Ovary (tissue), 3 donors: ENCODE measurements around the gene SFTPB.

ENCODE experiments used
- EP300 ChIP-seq: sonication (generic); formaldehyde crosslinking; IDR thresholded peaks from one replicate; pipeline ENCODE4 v1.6.1; 2017; ENCODE audit warnings: antibody characterized with exemption
- POLR2A ChIP-seq: fragments of 450-650 bp; IDR thresholded peaks from one replicate; pipeline ENCODE4 v1.6.1; 2017; ENCODE audit warnings: antibody characterized with exemption, mild to moderate bottlenecking, moderate library complexity
- TF ChIP-seq, protein P1 (sequence below), 3 donors: fragments of 450-650 bp in 2 of 3; fragments of 200-600 bp in 1 of 3; IDR thresholded peaks; one replicate each; pipeline versions ENCODE4 v1.5.1 to v1.8.0; 2016 to 2022; ENCODE audit warnings: antibody characterized with exemption in 3 of 3, mild to moderate bottlenecking in 1 of 3
- donor health status: DM: no; HTN: no; CAD: no.

DNA sequence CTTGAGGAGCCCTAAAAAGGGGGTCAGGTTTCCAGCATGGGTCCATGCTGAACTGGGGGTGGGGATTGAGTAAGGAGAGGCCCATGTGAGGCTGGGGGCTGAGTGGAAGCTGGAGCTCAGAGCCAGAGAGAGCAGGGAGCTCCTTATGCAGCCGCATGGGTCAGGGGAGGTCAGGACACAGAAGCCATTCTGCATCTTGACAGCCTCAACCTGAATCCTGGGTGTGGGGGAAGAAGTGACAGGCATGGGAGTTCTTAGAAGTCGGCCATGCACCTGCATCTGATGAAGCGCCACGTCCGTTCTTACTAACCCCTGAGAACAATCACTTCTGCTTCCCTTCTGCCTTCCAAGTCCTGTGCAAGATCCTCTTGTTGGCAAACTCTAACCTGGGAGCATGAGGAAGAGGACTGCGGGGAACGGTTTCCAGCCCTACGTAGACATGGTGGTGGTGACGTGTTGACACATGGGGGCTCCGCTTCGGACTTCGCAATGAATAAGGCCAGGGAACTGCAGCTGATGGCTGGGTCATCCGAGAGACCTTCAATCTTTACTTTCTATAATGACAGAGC, 48.4 kb upstream of the SFTPB start:
- TF ChIP-seq, protein P1, sequence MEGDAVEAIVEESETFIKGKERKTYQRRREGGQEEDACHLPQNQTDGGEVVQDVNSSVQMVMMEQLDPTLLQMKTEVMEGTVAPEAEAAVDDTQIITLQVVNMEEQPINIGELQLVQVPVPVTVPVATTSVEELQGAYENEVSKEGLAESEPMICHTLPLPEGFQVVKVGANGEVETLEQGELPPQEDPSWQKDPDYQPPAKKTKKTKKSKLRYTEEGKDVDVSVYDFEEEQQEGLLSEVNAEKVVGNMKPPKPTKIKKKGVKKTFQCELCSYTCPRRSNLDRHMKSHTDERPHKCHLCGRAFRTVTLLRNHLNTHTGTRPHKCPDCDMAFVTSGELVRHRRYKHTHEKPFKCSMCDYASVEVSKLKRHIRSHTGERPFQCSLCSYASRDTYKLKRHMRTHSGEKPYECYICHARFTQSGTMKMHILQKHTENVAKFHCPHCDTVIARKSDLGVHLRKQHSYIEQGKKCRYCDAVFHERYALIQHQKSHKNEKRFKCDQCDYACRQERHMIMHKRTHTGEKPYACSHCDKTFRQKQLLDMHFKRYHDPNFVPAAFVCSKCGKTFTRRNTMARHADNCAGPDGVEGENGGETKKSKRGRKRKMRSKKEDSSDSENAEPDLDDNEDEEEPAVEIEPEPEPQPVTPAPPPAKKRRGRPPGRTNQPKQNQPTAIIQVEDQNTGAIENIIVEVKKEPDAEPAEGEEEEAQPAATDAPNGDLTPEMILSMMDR (IDR thresholded peaks at IDR 0.05), result no peak
- TF ChIP-seq EP300 (no peak), POLR2A (no peak)
